ENCODE results near the gene MTG2.

MTG2 gene

GRCh38 chr20:62219101-62219991 is 36.5 kb downstream of the MTG2 start:
- in situ Hi-C loops (cut with HindIII; ENCODE audit: low sequenced_read_pairs), result no loop called here

GRCh38 chr20:62219992-62220665 is 37.3 kb downstream of the MTG2 start, which contains the start of gene HRH3:
HRH3 (minus strand) TSS chr20:62220278; CDS start chr20:62219970, 308 bp downstream.
- in situ Hi-C loops (cut with HindIII; ENCODE audit: low sequenced_read_pairs), result no loop called here

- in situ Hi-C loops (cut with HindIII; ENCODE audit: low sequenced_read_pairs), result no loop called here
These were observed 38.1 kb downstream of the MTG2 start for GRCh38 chr20:62220666-62221568.

GRCh38 chr20:62222266-62222850 is 39.5 kb downstream of the MTG2 start:
- in situ Hi-C loops (cut with HindIII; ENCODE audit: low sequenced_read_pairs), result no loop called here

GRCh38 chr20:62222972-62223371 is 40.1 kb downstream of the MTG2 start:
- in situ Hi-C loops (cut with HindIII; ENCODE audit: low sequenced_read_pairs), result no loop called here

- in situ Hi-C loops (cut with HindIII; ENCODE audit: low sequenced_read_pairs), result no loop called here
These were observed 40.7 kb downstream of the MTG2 start for GRCh38 chr20:62223571-62223970.

GRCh38 chr20:62224113-62224855 is 41.5 kb downstream of the MTG2 start:
- in situ Hi-C loops (cut with HindIII; ENCODE audit: low sequenced_read_pairs), result no loop called here

GRCh38 chr20:62225026-62225425 is 42.2 kb downstream of the MTG2 start:
- in situ Hi-C loops (cut with HindIII; ENCODE audit: low sequenced_read_pairs), result no loop called here

GRCh38 chr20:62225820-62226635 is 43.2 kb downstream of the MTG2 start:
- in situ Hi-C loops (cut with HindIII; ENCODE audit: low sequenced_read_pairs), result no loop called here

- in situ Hi-C loops (cut with HindIII; ENCODE audit: low sequenced_read_pairs), result no loop called here
These were observed 44.1 kb downstream of the MTG2 start for GRCh38 chr20:62226707-62227590.

GRCh38 chr20:62227591-62227976 is 44.8 kb downstream of the MTG2 start:
- in situ Hi-C loops (cut with HindIII; ENCODE audit: low sequenced_read_pairs), result no loop called here

- in situ Hi-C loops (cut with HindIII; ENCODE audit: low sequenced_read_pairs), result no loop called here
These were observed 45.4 kb downstream of the MTG2 start for GRCh38 chr20:62227977-62228958.

- in situ Hi-C loops (cut with HindIII; ENCODE audit: low sequenced_read_pairs), result no loop called here
These were observed 46.2 kb downstream of the MTG2 start for GRCh38 chr20:62228982-62229545.

GRCh38 chr20:62229667-62230066 is 46.8 kb downstream of the MTG2 start:
- in situ Hi-C loops (cut with HindIII; ENCODE audit: low sequenced_read_pairs), result no loop called here

GRCh38 chr20:62230276-62230675 is 47.4 kb downstream of the MTG2 start:
- in situ Hi-C loops (cut with HindIII; ENCODE audit: low sequenced_read_pairs), result no loop called here

- in situ Hi-C loops (cut with HindIII; ENCODE audit: low sequenced_read_pairs), result no loop called here
These were observed 47.9 kb downstream of the MTG2 start for GRCh38 chr20:62230696-62231095.

- in situ Hi-C loops (cut with HindIII; ENCODE audit: low sequenced_read_pairs), result no loop called here
These were observed 48.5 kb downstream of the MTG2 start for GRCh38 chr20:62231292-62231691.
